ENCODE measurements around the gene RUNX1. TPM values are rescaled to one million over a fixed set of nuclear protein-coding genes. Genes with fewer than 3 reads are reported as not detected.

Gene RUNX1
- total RNA-seq, 1 experiment from 2014 or later, result 2.2 TPM

DNA sequence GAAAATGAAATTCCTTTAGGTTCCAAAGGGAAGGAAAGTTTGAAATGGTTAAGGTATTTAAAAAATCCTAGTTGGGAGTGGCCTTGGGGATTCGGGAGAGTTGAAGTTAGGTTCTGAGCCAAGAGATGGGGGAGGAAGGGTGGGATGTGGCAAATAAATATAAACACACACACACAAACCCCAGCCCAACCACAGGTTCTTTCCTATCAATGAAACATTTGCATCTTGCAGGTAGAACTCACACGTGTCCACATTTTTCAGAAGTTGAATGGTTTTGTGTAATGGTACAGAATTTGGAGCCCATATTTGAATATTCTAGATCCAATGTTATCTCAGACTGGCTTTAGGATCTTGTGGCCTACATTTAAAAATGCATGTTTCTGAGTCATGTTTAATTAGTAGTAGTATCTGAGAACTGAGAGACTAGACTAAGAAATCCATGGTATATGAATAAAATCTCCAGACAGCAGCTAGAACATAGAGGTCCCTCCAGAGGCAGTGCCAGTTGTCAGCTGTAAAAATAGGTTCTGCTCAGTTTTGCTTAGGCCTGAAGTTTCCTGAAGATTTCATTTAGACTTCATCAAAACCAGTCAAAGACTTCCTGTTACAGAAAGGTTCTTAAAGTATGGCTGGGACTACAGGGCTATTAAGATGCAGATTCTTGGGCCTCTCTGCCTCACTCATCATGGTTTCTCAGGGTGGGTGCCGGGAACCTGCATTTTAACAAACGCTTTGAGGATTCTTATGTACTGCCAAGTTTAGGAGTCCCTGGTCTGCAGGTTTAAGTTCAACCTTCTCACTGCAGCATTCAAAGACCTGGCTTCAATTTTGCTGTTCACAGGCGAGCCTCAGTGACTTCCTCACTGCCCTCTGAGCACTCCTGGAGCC, 21.3 kb downstream of the RUNX1 start:
- Histone ChIP-seq H3K27me3 (no peaks in the 10 kb centered on the region), H3K36me3 (no peaks in the 10 kb centered on the region; the same call in 1 of the 2 replicates), H3K9me3 (no peaks in the 10 kb centered on the region), H3K4me3 (no peak overlapping the region)
- no peak for DNase-seq

DNA sequence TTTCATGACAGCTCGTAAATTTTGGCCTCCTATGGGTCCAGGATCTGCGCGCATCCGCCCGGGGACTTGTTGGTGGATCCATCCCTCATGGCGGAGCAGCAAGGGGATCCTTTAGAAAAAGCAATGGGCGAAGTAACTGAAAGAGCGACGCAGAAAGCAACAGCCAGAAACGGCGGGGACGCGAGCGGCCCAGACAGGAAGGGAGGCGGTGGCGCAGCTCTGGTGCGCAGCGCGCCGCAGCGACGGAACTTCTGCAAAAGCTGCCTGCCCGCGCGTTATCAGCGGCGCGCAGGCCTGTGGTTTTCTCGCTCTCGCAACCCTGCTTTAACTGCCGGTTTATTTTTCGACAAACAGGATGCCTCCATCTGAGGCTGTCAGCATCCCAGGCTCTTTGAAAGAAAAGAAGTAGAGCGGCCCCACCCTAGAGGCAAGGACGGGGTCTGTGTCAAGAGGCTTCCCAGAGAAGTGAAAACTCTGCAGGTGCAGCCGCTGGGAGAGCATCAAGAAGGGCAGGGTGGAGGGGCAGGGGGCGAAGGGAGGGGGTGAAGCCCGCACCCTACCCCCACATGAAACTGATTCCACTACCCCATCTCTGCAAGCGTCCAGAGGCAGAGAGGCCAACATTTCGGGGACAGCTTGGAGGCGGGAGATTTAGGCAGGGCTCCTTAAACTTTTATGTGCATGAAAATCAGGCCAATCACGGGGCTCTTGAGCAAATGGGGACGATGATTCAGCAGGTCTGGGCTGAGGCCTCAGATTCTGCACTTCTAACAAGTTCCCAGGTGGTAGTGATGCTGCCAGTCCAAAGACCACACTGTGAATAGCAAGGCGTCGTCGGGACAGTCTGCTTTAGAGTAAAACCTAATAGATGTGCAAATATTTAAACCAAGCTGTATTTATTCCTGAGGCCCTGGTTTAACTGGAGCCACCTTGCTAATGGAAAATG, 22.2 kb downstream of the RUNX1 start:
- H3K9me3 ChIP-seq, result no peaks in the 10 kb centered on the region

DNA sequence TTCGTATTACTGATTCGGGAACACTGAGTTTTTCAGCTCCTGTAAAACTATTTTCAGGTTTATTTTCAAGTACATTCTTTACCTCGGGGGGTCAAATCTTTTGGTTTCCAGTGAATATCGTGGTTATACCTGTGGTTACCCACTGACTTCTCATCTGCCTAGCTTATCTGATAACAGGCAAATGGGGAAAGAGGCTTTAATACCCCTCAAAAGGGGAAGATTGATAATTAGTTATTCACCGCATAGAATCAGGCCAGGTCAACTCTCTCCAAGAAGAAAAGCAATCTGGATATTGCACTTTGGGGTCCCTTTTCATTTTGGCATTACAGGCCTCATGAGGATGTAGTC, 23.0 kb downstream of the RUNX1 start:
- Histone ChIP-seq H3K27me3 (no peaks in the 10 kb centered on the region), H3K36me3 (no peaks in the 10 kb centered on the region; the same call in 1 of the 2 replicates), H3K9me3 (no peaks in the 10 kb centered on the region), H3K4me3 (no peak overlapping the region)
- DNase-seq, result no peak

More for the DNA sequence above, 22.2 kb downstream of the RUNX1 start:
- no peak for DNase-seq
- Histone ChIP-seq H3K27me3 (no peaks in the 10 kb centered on the region), H3K4me3 (no peak overlapping the region), H3K36me3 (no peaks in the 10 kb centered on the region; the same call in 1 of the 2 replicates)

GRCh38 chr21:35025206-35026152, 23.6 kb downstream of the RUNX1 start:
- no peak for DNase-seq
- Histone ChIP-seq H3K36me3 (no peaks in the 10 kb centered on the region; the same call in none of the 2 replicates), H3K9me3 (no peaks in the 10 kb centered on the region), H3K27me3 (no peaks in the 10 kb centered on the region), H3K4me3 (no peak overlapping the region)

DNA sequence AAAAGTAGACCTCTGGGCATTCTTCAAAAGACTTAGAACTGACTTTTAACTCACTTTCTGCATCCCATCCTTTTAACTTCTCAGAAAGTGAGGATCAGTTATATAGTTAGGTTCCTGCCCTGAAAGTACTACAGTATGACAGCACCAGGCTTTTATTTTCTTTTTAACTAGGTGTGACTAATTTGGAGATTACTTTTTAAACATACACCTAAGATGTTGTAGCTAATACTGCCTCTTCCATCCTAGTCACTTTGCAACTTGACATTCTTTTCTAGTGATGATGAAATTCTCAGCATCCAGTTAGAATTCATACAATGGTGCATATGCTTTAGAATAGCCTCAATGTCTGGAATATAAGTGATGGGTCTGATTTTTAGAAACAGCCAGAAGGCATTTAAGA, 24.6 kb downstream of the RUNX1 start:
- DNase-seq, result no peak
- H3K9me3 ChIP-seq, result no peaks in the 10 kb centered on the region
- H3K36me3 ChIP-seq, result no peaks in the 10 kb centered on the region; the same call in none of the 2 replicates
- no peak overlapping the region for H3K4me3 ChIP-seq
- no peaks in the 10 kb centered on the region for H3K27me3 ChIP-seq

DNA sequence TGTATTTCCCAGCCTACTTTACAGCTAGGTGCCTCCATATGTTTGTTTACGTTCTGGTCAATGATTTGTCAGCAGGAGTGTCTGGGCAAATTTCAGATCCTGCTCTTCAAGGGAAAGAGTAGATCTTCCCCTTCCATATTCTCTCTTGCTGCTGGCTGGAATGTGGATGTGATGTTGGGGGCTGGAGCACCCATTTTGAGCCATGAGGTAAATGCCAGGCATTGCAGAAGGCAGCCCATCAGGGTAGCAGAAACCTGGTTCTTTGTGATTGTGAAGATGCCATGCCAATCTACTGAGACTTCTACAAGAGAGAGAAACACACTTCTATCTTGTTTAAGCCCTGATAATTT, 25.1 kb downstream of the RUNX1 start:
- no peaks in the 10 kb centered on the region for H3K27me3 ChIP-seq
- H3K36me3 ChIP-seq, result no peaks in the 10 kb centered on the region; the same call in none of the 2 replicates
- H3K4me3 ChIP-seq, result no peak overlapping the region
- no peaks in the 10 kb centered on the region for H3K9me3 ChIP-seq
- DNase-seq, result no peak

GRCh38 chr21:35023396-35024070, 25.6 kb downstream of the RUNX1 start:
- Histone ChIP-seq H3K4me3 (no peak overlapping the region), H3K27me3 (no peaks in the 10 kb centered on the region), H3K36me3 (no peaks in the 10 kb centered on the region; the same call in none of the 2 replicates), H3K9me3 (no peaks in the 10 kb centered on the region)
- DNase-seq, result no peak

DNA sequence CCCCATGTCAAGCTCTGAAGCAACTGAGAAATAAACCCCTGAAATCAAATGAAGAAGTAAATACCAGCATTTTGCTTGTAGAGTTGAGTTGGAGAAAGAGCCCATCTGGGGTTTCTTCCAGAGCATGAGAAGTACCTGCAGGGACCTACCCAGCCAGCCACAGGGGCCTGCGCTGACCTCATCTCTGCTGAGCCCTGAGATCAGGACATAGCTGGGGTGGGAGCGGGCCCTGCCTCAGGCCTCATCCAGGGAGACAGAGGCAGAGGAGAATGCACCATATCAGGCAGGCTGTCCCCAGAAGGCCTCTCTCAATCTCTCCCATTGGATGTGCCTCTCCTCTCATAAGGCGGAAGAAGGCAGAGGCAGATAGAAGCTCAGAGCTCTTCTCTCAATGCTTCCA, 27.6 kb downstream of the RUNX1 start:
- H3K27me3 ChIP-seq, result no peaks in the 10 kb centered on the region
- H3K4me3 ChIP-seq, result no peak overlapping the region
- no peak for DNase-seq
- no peaks in the 10 kb centered on the region; the same call in 1 of the 2 replicates for H3K36me3 ChIP-seq
- no peaks in the 10 kb centered on the region for H3K9me3 ChIP-seq

GRCh38 chr21:35020902-35021301, 28.2 kb downstream of the RUNX1 start:
- Histone ChIP-seq H3K4me3 (no peak overlapping the region), H3K36me3 (no peaks in the 10 kb centered on the region; the same call in 1 of the 2 replicates), H3K27me3 (no peaks in the 10 kb centered on the region), H3K9me3 (no peaks in the 10 kb centered on the region)
- peak; percentile 52 for DNase-seq

- Histone ChIP-seq H3K4me3 (no peak overlapping the region), H3K36me3 (no peaks in the 10 kb centered on the region; the same call in 1 of the 2 replicates), H3K27me3 (no peaks in the 10 kb centered on the region), H3K9me3 (no peaks in the 10 kb centered on the region)
- no peak for DNase-seq
Measured at GRCh38 chr21:35020436-35020835, 28.7 kb downstream of the RUNX1 start.

DNA sequence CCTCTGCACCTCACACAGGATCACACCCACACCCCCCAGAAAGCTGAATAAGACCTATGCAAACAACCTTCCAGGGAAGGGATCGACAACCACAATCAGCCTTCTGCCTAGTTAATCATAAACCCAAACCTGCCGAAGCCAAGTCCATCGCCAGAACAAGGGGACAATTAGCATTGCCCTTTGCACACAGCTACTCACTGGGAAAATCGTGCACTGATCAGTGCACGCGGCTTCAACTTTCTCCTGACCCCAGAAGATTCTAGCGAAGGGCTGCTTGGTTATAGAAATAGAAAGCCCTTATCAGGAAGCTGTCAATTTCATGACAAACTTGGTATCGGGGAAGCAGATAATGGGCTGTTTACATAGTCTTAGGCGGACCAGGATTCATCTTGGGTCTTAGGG, 29.5 kb downstream of the RUNX1 start:
- Histone ChIP-seq H3K4me3 (no peak overlapping the region), H3K9me3 (no peaks in the 10 kb centered on the region), H3K27me3 (no peaks in the 10 kb centered on the region), H3K36me3 (no peaks in the 10 kb centered on the region; the same call in none of the 2 replicates)
- no peak for DNase-seq

DNA sequence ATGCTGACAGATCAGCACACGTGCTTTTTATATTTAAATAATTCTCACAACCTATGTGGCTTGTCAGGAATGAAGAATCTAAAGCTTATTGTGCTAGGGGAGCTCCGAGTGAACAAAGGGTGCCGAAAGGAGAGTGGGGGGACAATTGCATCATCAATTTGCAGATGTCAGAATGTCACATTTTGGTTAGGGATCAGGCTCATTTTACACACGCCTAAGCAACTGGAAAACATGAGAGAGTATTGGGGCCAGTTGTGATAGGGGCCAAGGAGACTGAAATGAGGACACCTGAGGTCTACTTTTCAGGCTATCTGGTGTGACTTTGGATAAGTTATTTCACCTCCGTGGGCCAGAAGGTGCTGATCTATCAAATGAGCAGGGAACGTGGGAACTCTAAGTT, 31.8 kb downstream of the RUNX1 start:
- DNase-seq, result no peak
- Histone ChIP-seq H3K4me3 (no peak overlapping the region), H3K36me3 (no peaks in the 10 kb centered on the region; the same call in none of the 2 replicates), H3K27me3 (no peaks in the 10 kb centered on the region), H3K9me3 (no peaks in the 10 kb centered on the region)

DNA sequence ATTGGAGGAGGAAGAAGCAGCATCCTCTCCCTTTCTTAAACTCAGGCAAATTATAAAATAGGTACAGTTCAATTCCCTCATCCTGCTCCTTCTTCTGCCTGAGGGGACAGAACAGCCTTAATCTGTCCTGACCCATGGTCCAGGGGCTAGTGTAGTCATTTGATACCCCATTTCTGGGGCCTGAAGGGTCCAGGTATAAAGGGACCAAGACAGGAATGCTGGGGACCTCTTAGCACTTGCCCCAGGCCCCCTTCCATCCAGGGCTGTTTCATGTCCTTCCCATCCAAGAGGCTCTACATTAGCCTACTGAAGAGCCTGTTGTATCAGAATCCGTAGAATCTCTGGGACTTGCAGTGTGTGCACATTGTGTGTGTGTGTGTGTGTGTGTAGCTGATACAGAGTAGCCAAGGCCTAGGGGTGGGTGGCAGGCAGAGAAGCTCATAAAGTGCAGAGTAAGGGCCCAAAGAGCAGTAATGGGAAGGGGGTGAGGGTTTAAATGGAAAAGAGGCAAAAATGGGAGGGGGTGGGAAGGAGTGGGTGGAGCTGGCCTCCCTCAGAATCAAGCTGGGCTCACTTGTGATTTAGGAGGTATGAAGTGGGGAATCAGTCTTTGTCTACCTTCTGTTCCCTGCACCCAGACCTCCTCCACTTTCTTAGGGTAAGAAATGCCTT, 32.4 kb downstream of the RUNX1 start:
- no peak for DNase-seq
- H3K4me3 ChIP-seq, result no peak overlapping the region
- H3K9me3 ChIP-seq, result no peaks in the 10 kb centered on the region
- H3K36me3 ChIP-seq, result no peaks in the 10 kb centered on the region; the same call in none of the 2 replicates
- no peaks in the 10 kb centered on the region for H3K27me3 ChIP-seq

GRCh38 chr21:35016071-35016470, 33.0 kb downstream of the RUNX1 start:
- Histone ChIP-seq H3K36me3 (no peaks in the 10 kb centered on the region; the same call in none of the 2 replicates), H3K9me3 (no peaks in the 10 kb centered on the region), H3K27me3 (no peaks in the 10 kb centered on the region), H3K4me3 (no peak overlapping the region)
- no peak for DNase-seq

DNA sequence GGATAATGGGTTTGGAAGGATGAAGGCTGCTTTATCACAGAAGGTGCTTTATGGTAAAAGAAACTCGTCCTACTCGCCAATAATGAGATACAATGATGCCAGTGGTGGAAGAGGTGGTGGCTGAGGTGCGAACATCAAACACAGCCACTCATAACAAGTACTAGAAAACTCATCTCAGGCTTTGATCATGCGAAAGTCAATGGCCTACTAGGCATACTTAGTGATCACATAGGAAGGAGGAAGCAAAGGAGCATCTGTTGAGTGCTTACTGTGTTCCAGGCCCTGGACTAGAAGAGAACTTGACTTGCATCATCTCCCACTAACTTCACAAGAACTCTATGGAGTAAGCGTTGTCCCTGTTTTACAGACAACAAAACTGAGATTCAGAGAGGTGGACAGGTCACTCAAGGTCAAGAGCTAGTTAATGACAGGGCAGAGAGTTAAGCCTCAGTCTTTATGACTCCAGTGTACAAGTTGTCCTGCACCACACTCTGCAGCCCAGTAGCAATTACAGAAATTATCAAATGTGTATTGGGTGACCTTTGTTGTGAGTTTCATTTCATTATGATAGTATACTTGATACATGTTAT, 33.6 kb downstream of the RUNX1 start:
- Histone ChIP-seq H3K9me3 (no peaks in the 10 kb centered on the region), H3K27me3 (no peaks in the 10 kb centered on the region), H3K36me3 (no peaks in the 10 kb centered on the region; the same call in none of the 2 replicates), H3K4me3 (no peak overlapping the region)
- DNase-seq, result no peak
